Activated naive CD4-positive, alpha-beta T cell treated with Interleukin-2 at 50 U/mL for 16 hours (primary cell): ENCODE results near the gene APLP1.
"Not testable (repeated sequence)": the region's sequence is repeated elsewhere in the genome, so short reads cannot be mapped to it uniquely, and the experiment has no call there.

Experiments used
- DNase-seq: peaks from one replicate; pipeline ENCODE4 v3.0.0-alpha.2; 2020

APLP1 gene

DNA sequence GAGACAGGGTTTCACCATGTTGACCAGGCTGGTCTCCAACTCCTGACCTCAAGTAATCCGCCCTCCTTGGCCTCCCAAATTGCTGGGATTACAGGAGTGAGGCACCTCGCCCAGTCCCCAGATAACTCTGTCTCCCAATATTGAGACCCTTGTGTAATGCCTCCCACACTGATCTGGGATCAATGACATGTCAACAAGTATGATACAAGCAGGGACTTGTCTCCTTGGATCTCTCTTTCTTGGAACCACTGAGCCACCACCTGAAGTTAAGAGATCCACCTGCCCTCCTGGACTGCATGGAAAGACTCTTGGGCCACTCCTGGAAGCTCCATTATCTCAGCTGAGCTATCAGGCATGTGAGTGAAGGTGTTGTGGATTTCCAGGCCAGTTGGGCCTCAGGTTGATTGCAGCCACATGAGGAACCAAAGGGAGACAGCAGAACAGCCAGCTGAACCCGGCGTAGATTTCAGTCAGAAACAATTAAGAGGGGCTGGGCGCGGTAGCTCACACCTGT, 16.9 kb downstream of the APLP1 start:
- no peak for DNase-seq

GRCh38 chr19:35885904-35886303, 17.5 kb downstream of the APLP1 start:
- no peak for DNase-seq

DNA sequence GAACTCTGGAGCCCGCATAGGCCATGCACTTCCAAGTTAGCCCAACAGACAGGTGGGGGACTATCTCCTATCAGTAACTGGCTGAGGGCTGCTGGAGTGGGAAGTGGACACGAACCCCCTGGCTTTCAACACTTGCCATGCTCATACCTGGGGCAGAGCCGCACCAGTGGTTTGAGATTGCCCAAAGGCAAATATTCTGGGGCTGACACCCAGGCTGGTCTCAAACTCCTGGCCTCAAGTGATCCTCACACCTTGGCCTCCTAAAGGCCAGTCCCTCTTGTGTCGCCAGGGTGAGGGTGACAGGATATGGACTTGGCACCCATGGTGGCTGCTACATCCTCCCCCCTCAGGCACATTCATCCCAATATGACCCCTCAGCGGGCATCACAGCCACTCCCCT, 18.8 kb downstream of the APLP1 start:
- no peak for DNase-seq

- DNase-seq = no peak
Measured at GRCh38 chr19:35888398-35888797, 20.0 kb downstream of the APLP1 start.

DNA sequence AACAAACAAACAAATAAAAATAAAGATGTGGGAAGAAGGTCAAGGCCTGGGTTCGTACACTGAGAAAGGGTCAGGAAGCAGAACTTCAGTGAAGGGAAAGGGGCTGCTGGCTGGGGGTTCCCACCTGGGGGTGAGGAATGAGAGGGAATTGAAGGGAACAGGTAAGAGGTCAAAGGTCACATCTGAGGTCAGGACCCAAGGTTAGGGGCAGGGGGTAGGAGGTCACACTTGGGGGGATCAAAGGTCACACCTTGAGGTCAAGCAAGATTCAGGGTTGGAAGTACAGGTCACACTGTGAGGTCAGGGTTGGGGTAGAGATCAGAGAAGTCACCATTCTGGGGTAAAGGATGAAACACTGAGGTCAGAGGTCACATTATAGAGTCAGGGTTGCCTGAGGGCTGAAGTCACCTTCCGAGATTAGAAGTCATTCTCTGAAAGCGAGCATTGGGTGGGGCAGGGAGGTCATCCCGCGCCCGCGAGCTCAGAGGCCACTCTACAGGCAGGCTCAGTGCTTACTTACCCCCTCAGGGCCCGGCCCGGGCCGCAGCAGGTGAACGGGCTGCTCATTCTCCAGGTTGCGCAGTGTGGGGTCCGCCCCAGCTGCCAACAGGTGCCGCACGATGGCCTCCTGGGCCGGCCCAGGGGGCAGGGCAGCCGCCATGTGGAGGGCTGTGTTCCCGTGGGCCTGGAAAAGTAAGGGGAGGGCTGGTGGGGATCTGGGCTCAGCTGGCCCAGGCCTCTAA, 21.2 kb downstream of the APLP1 start:
- no peak for DNase-seq

- no peak for DNase-seq
Measured at GRCh38 chr19:35890113-35890650, 21.8 kb downstream of the APLP1 start.

DNA sequence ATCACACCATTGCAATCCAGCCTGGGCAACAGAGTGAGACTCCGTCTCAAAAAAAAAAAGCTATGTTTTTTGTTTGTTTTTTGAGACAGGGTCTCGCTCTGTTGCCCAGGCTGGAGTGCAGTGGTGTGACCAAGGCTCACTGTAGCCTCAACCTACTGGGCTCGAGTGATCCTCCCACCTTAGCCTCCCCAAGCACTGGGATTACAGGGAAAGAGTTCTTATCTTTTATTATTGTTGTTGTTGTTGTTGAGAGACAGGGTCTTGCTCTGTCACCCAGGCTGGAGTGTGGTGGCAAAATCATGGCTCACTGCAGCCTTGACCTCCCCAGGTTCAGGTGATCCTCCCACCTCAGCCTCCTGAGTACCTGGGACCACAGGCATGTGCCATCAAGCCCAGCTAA, 23.4 kb downstream of the APLP1 start:
- DNase-seq = not testable (repeated sequence)

GRCh38 chr19:35894342-35894741, 26.0 kb downstream of the APLP1 start:
- no peak for DNase-seq

DNA sequence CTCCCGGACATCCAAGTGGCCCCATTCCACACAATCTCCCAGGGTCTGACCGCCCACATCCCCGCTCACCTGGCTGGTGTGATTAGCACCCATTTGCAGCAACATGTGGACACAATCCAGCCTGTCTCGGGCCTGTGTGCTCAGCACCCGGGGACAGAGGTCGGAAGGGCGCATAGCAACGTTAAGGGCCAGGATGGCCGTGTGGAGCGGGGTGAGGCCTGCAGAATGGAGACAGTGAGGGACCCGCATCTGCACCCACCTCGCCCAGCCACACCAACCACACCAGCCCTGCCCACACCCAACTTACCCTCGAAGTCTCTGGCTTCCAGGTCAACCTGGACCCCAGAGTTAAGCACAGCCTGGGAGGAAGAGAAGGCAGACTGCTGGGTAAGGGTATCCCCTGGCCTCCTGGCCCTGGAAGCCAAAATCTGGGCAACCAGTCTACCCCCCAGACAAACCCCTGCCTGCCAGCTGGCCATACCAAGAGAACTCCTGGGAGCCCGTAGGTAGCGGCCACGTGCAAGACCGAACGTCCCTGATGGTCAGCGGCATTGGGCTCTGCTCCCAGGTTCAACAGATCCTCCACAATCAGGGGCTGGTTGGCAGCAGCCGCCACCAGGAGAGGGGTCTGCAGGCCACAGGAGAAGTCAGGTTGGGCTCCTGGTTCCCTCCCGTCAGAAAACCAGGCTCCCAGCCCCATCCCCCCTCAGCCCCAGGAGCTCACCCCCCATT, 27.7 kb downstream of the APLP1 start:
- DNase-seq = no peak

DNA sequence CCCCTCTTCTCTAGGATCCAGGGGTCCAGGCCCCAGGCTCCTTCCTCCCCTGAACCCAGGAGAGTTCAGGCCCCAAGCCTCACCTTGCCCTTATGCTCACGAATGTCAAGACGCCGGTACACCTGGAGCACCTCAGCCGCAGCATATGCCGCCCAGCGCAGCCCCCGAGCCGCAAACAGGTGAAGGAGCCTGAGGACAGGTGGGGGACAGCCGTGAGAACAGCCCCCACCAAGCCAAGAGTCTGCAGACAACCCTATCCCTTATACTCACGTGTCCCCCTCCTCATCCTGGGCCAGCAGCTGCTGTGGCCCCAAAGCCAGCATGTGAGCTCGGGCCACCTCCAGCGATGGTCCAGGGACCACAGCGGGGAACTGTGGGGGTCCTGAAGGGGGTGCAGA, 28.3 kb downstream of the APLP1 start:
- no peak for DNase-seq

GRCh38 chr19:35897706-35898451, 29.5 kb downstream of the APLP1 start:
- DNase-seq = no peak

DNA sequence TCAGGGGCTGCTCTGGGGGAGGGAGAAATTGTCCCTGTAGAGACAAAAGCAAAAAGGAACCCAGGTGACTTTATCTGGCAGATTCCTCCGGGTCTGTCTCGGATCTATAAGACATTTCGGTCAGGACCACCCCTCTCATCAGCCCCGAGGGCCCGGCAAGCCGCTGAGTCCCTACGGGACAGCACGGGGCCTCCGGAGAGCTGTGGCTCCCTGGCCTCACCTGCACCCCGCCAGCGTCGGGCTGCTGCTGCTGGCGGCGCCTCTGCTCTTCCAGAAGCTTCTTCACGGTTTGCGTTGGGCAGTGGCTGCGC, 30.1 kb downstream of the APLP1 start:
- DNase-seq = no peak

DNA sequence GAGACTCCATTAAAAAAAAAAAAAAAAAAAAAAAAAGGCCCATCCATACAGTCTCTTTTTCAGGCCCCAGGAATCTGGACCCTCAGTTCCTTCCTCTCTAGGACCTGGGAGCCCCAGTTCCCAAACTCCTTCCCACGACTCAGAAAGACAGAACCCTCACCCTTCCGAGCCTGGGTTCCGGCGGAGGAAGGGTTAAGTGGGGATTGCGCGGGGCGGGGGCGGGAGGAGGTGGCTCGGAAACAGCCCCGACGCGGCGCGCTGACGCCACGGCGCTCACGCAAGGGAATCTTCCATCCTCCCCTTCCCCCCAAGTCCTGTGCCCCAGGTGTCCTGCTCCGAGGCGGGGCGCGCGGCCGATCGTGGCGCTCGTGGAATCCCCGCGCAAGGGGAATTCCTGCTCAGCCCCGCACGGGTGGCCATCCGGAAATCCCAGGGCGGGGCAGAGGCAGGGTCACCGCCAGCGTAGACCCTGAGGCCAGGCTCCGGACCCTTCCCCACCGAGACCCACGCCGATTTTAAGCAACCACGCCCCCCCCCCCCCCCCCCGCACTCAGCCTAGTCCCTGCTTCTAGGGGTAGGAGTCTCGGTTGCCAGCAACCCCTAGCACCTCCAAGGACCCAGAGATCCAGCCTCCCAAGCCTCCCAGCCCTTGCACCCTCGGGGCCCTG, 31.3 kb downstream of the APLP1 start:
- peak; percentile 90 for DNase-seq

- no peak for DNase-seq
Measured at GRCh38 chr19:35901055-35901644, 32.8 kb downstream of the APLP1 start.

- DNase-seq = peak; percentile 31
Measured at GRCh38 chr19:35901854-35902661, 33.7 kb downstream of the APLP1 start, which contains the start of gene HCST. Gene HCST (plus strand): TSS chr19:35902529. CDS start chr19:35902594, 65 bp downstream.

DNA sequence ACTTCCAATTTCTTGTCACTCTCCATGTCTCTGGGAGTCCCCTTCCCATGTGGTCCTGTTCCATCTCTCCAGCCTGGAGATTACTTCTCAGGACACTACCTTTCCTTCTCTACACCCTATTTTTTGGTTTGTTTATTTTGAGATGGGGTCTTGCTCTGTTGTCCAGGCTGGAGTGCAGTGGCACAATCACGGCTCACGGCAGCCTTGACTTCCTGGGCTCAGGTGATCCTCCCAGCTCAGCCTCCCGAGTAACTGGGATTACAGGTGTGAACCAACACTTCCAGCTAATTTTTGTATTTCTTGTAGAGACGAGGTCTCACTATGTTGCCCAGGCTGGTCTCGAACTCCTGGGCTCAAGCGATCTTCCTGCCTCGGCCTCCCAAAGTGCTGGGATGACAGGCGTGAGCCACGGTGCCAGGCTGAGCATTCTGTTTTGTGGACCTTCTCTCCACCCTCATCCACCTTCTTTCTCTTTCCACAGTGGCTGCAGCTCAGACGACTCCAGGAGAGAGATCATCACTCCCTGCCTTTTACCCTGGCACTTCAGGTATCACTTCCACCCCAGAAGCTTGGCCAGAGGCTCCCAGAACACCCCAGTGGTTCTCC, 34.6 kb downstream of the APLP1 start:
- no peak for DNase-seq

DNA sequence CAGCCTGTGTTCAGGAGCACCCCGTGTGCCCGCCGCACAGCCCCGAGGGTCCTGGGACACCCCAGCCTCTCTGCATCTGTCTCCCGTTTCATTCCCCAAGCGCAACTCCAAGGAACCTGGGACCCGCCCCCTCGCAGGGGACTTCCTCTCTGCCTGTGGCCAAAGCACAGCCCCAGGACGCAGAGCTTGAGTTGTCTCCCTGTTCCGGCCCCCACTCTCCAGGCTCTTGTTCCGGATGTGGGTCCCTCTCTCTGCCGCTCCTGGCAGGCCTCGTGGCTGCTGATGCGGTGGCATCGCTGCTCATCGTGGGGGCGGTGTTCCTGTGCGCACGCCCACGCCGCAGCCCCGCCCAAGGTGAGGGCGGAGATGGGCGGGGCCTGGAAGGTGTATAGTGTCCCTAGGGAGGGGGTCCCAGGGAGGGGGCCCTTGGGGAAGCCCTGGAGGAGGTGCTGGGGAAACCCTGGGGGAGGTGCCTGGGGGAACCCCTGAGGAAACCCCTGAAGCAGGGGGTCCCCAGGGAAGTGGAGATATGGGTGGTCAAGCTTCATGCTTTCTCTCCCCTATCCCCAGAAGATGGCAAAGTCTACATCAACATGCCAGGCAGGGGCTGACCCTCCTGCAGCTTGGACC, 35.3 kb downstream of the APLP1 start:
- peak; percentile 85 for DNase-seq

GRCh38 chr19:35904311-35905068, 36.1 kb downstream of the APLP1 start:
- no peak for DNase-seq

GRCh38 chr19:35905178-35905727, 36.9 kb downstream of the APLP1 start:
- DNase-seq = no peak
